DMS53 treated with DMSO at 0.1 percent for 48 hours (cell line): ENCODE measurements around the gene PATZ1.

Experiments used
- DNase-seq: peaks from one replicate; lab custom pipeline; 2025; ENCODE audit not compliant: unreplicated experiment; lab: John Stamatoyannopoulos, UW

PATZ1 gene

GRCh38 chr22:31344256-31344577, 1.9 kb downstream of the PATZ1 start:
- no peak for DNase-seq

GRCh38 chr22:31343235-31344191, 2.6 kb downstream of the PATZ1 start:
- peak; percentile 41 for DNase-seq

GRCh38 chr22:31342389-31343140, 3.6 kb downstream of the PATZ1 start:
- DNase-seq = no peak

GRCh38 chr22:31341386-31342088, 4.6 kb downstream of the PATZ1 start:
- DNase-seq = no peak

- DNase-seq = no peak
These were observed 5.3 kb downstream of the PATZ1 start for GRCh38 chr22:31340765-31341247.

GRCh38 chr22:31340360-31340759, 5.8 kb downstream of the PATZ1 start:
- no peak for DNase-seq

- DNase-seq = no peak
These were observed 6.9 kb downstream of the PATZ1 start for GRCh38 chr22:31339148-31339832.

GRCh38 chr22:31337178-31337577, 9.0 kb downstream of the PATZ1 start:
- DNase-seq = no peak

- no peak for DNase-seq
These were observed 11.8 kb downstream of the PATZ1 start for GRCh38 chr22:31334329-31334728.

GRCh38 chr22:31333641-31334040, 12.5 kb downstream of the PATZ1 start:
- DNase-seq = no peak

- no peak for DNase-seq
These were observed 13.3 kb downstream of the PATZ1 start for GRCh38 chr22:31332886-31333285.

- DNase-seq = no peak
These were observed 14.1 kb downstream of the PATZ1 start for GRCh38 chr22:31332010-31332409.

- DNase-seq = no peak
These were observed 16.5 kb downstream of the PATZ1 start for GRCh38 chr22:31329453-31330215.

GRCh38 chr22:31329029-31329428, 17.1 kb downstream of the PATZ1 start:
- DNase-seq = no peak

GRCh38 chr22:31328544-31328960, 17.6 kb downstream of the PATZ1 start:
- DNase-seq = no peak

- DNase-seq = no peak
These were observed 18.2 kb downstream of the PATZ1 start for GRCh38 chr22:31327806-31328543.

- DNase-seq = no peak
These were observed 19.3 kb downstream of the PATZ1 start for GRCh38 chr22:31326877-31327276.

- DNase-seq = no peak
These were observed 22.3 kb downstream of the PATZ1 start for GRCh38 chr22:31323578-31324550.
